DMS153 (cell line): ENCODE results near the gene OR2C3.
"Not testable (repeated sequence)": the region's sequence is repeated elsewhere in the genome, so short reads cannot be mapped to it uniquely, and the experiment has no call there.

Experiments
- DNase-seq: peaks from one replicate; lab custom pipeline; 2025; lab: John Stamatoyannopoulos, UW

OR2C3 gene

GRCh38 chr1:247517795-247518612 is 18.2 kb downstream of the OR2C3 start:
- no peak for DNase-seq

- DNase-seq, result no peak
Observed at GRCh38 chr1:247506831-247507230, 29.4 kb downstream of the OR2C3 start.

- DNase-seq, result no peak
Observed at GRCh38 chr1:247500865-247501264, 35.4 kb downstream of the OR2C3 start.

GRCh38 chr1:247496581-247497285 is 39.5 kb downstream of the OR2C3 start:
- no peak for DNase-seq

- DNase-seq, result no peak
Observed at GRCh38 chr1:247494767-247495166, 41.5 kb downstream of the OR2C3 start.

GRCh38 chr1:247493106-247493505 is 43.1 kb downstream of the OR2C3 start:
- DNase-seq, result no peak

GRCh38 chr1:247491328-247491727 is 44.9 kb downstream of the OR2C3 start:
- no peak for DNase-seq

- DNase-seq, result no peak
Observed at GRCh38 chr1:247487057-247487456, 49.2 kb downstream of the OR2C3 start.

GRCh38 chr1:247482747-247483146 is 53.5 kb downstream of the OR2C3 start:
- no peak for DNase-seq

- DNase-seq, result not testable (repeated sequence)
Observed at GRCh38 chr1:247476328-247477058, 59.7 kb downstream of the OR2C3 start.

- DNase-seq, result no peak
Observed at GRCh38 chr1:247475793-247476192, 60.4 kb downstream of the OR2C3 start.
